Astrocyte (in vitro differentiated cells and primary cell): Measurements from ENCODE around the gene CREB5. TPM values are rescaled to one million over a fixed set of nuclear protein-coding genes. Genes with fewer than 3 reads are reported as not detected.

Experiments used
- DNase-seq: peaks from one replicate; pipeline ENCODE4 v3.0.0-alpha.2; 2010; ENCODE audit warnings: low read depth
- FAIRE-seq: peaks from 2 replicates; lab custom pipeline; 2011; peaks lifted over from hg19 to GRCh38; lab: Jason Lieb, UNC
- H2AFZ ChIP-seq: 2 replicates; pipeline ENCODE4 v1.6.0; 2012; ENCODE audit warnings: low read depth, low read length, inconsistent platforms
- H3K27ac ChIP-seq: 2 replicates; pipeline ENCODE4 v1.5.1; 2011; ENCODE audit warnings: low read depth, low read length, inconsistent platforms
- H3K27me3 ChIP-seq: 2 replicates; pipeline ENCODE4 v1.6.0; 2011; ENCODE audit warnings: low read length, inconsistent platforms; ENCODE audit not compliant: insufficient read depth
- H3K36me3 ChIP-seq: 2 replicates; pipeline ENCODE4 v1.5.1; 2011; ENCODE audit warnings: low read length, inconsistent platforms; ENCODE audit not compliant: insufficient read depth
- H3K4me1 ChIP-seq: 2 replicates; pipeline ENCODE4 v1.5.1; 2011; ENCODE audit warnings: low read length, inconsistent platforms; ENCODE audit not compliant: insufficient read depth
- H3K4me2 ChIP-seq: 2 replicates; pipeline ENCODE4 v1.6.0; 2012; ENCODE audit warnings: low read length, inconsistent platforms
- H3K4me3 ChIP-seq: 2 replicates; pipeline ENCODE4 v1.5.1; 2011; ENCODE audit warnings: low read depth, mild to moderate bottlenecking, low read length, inconsistent platforms; ENCODE audit not compliant: insufficient read depth
- H3K79me2 ChIP-seq: 2 replicates; pipeline ENCODE4 v1.6.0; 2012; ENCODE audit warnings: mild to moderate bottlenecking, low read length, inconsistent platforms; ENCODE audit not compliant: insufficient read depth
- H3K9ac ChIP-seq: 2 replicates; pipeline ENCODE4 v1.6.0; 2012; ENCODE audit warnings: mild to moderate bottlenecking, low read length, inconsistent platforms
- H3K9me3 ChIP-seq: 2 replicates; pipeline ENCODE4 v1.5.1; 2012; ENCODE audit warnings: low read depth, mild to moderate bottlenecking, low read length, inconsistent platforms; ENCODE audit not compliant: insufficient read depth
- H4K20me1 ChIP-seq: 2 replicates; pipeline ENCODE4 v1.6.0; 2012; ENCODE audit warnings: low read length, inconsistent platforms; ENCODE audit not compliant: insufficient read depth
- H3K27ac Mint-ChIP-seq: one replicate; pipeline ENCODE4 v1.8.0; 2021; ENCODE audit warnings: mild to moderate bottlenecking, mixed read lengths; ENCODE audit not compliant: unreplicated experiment
- H3K27me3 Mint-ChIP-seq: one replicate; pipeline ENCODE4 v1.8.0; 2021; ENCODE audit warnings: low read depth, mixed read lengths; ENCODE audit not compliant: unreplicated experiment
- H3K36me3 Mint-ChIP-seq: one replicate; pipeline ENCODE4 v1.8.0; 2021; ENCODE audit warnings: low read depth, mixed read lengths; ENCODE audit not compliant: unreplicated experiment
- H3K4me1 Mint-ChIP-seq: one replicate; pipeline ENCODE4 v1.8.0; 2021; ENCODE audit warnings: low read depth, mixed read lengths; ENCODE audit not compliant: unreplicated experiment
- H3K4me3 Mint-ChIP-seq: one replicate; pipeline ENCODE4 v1.8.0; 2021; ENCODE audit warnings: mild to moderate bottlenecking, moderate library complexity, mixed read lengths; ENCODE audit not compliant: unreplicated experiment
- H3K9me3 Mint-ChIP-seq: one replicate; pipeline ENCODE4 v1.8.0; 2021; ENCODE audit warnings: mild to moderate bottlenecking, mixed read lengths; ENCODE audit not compliant: unreplicated experiment
- CTCF ChIP-seq: IDR thresholded peaks from 2 replicates; pipeline ENCODE4 v1.5.1; 2011; ENCODE audit warnings: low read depth, mild to moderate bottlenecking, inconsistent platforms, low read length, moderate library complexity; ENCODE audit not compliant: insufficient read depth
- EZH2 ChIP-seq: IDR thresholded peaks from 2 replicates; pipeline ENCODE4 v1.6.1; 2012; ENCODE audit warnings: mild to moderate bottlenecking, low read length, inconsistent platforms; ENCODE audit not compliant: insufficient read depth
- total RNA-seq: library from RNA; stranded (reverse); gene quantifications from 2 replicates; pipeline ENCODE4 v1.2.1, GENCODE V29; 2021

Gene CREB5
- total RNA-seq, 1 donor from 2014 or later = 25.4 TPM

GRCh38 chr7:28790467-28790866, 378.1 kb downstream of the CREB5 start:
- Histone ChIP-seq H3K36me3 (no peaks in the 10 kb centered on the region), H3K27ac (no peak overlapping the region), H3K27me3 (no peaks in the 10 kb centered on the region), H3K9me3 (no peaks in the 10 kb centered on the region), H3K9ac (no peak overlapping the region), H2AFZ (no peak overlapping the region), H3K4me1 (no peaks in the 10 kb centered on the region), H3K4me2 (no peak overlapping the region), H3K4me3 (no peak overlapping the region), H4K20me1 (peaks cover 3% of the 10 kb centered on the region), H3K79me2 (no peaks in the 10 kb centered on the region)
- FAIRE-seq = no peak
- TF ChIP-seq EZH2 (no peak), CTCF (no peak)
- DNase-seq = no peak
- peaks cover 15% of the 10 kb centered on the region for H3K36me3 Mint-ChIP-seq
- no peaks in the 10 kb centered on the region for H3K9me3 Mint-ChIP-seq
- peaks cover 9% of the 10 kb centered on the region for H3K4me1 Mint-ChIP-seq
- H3K4me3 Mint-ChIP-seq = no peak overlapping the region
- no peak overlapping the region for H3K27ac Mint-ChIP-seq
- H3K27me3 Mint-ChIP-seq = no peaks in the 10 kb centered on the region

GRCh38 chr7:28792858-28793257, 380.5 kb downstream of the CREB5 start:
- no peaks in the 10 kb centered on the region for H3K4me1 Mint-ChIP-seq
- H3K36me3 Mint-ChIP-seq = peaks cover 6% of the 10 kb centered on the region
- H3K9ac ChIP-seq = no peak overlapping the region

More at GRCh38 chr7:28792858-28793257, 380.5 kb downstream of the CREB5 start:
- no peaks in the 10 kb centered on the region for H3K36me3 ChIP-seq
- H3K4me3 Mint-ChIP-seq = no peak overlapping the region
- no peaks in the 10 kb centered on the region for H3K79me2 ChIP-seq
- no peak overlapping the region for H3K4me2 ChIP-seq
- H3K9me3 Mint-ChIP-seq = no peaks in the 10 kb centered on the region
- H3K4me1 ChIP-seq = no peaks in the 10 kb centered on the region
- peaks cover 3% of the 10 kb centered on the region for H4K20me1 ChIP-seq
- no peaks in the 10 kb centered on the region for H3K27me3 Mint-ChIP-seq
- DNase-seq = no peak
- H3K27ac Mint-ChIP-seq = no peak overlapping the region
- FAIRE-seq = no peak
- no peak overlapping the region for H2AFZ ChIP-seq
- H3K9me3 ChIP-seq = no peaks in the 10 kb centered on the region
- H3K27ac ChIP-seq = no peak overlapping the region
- no peak for TF ChIP-seq EZH2
- no peak for TF ChIP-seq CTCF
- H3K27me3 ChIP-seq = no peaks in the 10 kb centered on the region
- H3K4me3 ChIP-seq = no peak overlapping the region
